HG02571 (cell line): ENCODE measurements around the gene CCDC33.

ENCODE experiments used
- ATAC-seq: cut with Tn5 transposase; IDR thresholded peaks from one replicate; pipeline ENCODE4 v1.9.1; 2021; ENCODE audit warnings: mild to moderate bottlenecking, moderate library complexity; ENCODE audit not compliant: unreplicated experiment

Gene CCDC33

DNA sequence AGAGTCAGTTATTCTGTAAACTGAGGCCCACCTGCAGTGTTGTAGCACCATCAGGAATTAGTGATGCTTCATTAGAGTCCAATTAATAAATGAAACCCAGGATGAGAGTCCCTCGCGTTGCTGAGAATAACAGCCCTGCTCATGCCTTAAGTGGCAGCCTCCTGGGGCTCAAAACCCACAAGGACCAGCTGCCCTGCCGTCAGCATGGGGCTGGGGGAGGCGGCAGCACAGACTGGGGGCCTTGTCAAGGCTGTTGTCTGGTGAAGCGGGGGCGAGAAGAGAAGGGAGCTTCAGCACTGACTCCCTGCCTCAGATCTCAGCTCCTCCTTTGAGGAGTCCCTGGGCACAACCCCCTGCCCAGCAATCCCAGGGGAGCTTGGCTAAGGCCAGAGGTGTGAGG lies 21.0 kb downstream of the CCDC33 start:
- ATAC-seq: no peak

GRCh38 chr15:74257623-74258022 lies 21.5 kb downstream of the CCDC33 start:
- no peak for ATAC-seq

DNA sequence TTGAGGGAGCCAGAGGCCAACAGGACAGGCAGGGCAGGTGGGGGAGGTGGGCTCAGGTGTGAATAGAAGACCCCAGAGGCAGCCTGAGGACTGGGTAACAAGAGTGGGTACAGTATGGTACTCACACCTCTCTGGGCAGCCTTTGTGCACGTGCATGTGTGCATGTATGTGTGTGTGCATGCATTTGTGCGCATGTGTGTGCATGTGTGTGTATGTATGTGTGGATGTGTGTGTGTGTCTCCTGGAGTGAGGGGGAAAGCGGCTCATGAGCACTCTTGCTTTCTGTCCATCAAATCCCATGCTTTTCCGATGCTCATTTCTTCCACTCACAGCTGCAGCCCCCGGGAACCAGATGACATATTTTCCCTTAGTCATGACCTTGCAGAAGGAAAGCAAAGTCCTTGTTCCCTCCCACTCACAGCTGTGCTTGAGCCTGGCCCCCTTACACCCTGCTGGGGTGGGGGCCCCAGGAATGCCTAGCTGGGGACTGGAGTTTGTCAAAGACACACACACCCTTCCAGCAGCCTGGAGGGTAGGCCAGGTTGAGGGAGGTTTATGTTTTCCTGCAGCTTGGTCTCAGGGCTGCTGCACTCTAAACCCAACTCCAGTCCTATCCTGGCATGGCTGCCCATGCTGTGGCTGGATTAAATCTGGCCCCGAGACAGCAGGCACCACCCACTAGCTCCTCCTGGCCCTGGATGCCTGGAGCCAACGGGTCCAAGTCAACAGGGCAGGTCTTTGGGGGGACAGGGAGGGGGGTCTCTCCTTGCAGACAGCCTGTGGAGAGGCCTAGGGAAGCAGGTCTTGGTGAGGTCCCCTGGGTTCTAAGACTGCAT lies 22.5 kb downstream of the CCDC33 start:
- ATAC-seq: no peak

GRCh38 chr15:74259292-74259648 lies 23.1 kb downstream of the CCDC33 start:
- no peak for ATAC-seq

DNA sequence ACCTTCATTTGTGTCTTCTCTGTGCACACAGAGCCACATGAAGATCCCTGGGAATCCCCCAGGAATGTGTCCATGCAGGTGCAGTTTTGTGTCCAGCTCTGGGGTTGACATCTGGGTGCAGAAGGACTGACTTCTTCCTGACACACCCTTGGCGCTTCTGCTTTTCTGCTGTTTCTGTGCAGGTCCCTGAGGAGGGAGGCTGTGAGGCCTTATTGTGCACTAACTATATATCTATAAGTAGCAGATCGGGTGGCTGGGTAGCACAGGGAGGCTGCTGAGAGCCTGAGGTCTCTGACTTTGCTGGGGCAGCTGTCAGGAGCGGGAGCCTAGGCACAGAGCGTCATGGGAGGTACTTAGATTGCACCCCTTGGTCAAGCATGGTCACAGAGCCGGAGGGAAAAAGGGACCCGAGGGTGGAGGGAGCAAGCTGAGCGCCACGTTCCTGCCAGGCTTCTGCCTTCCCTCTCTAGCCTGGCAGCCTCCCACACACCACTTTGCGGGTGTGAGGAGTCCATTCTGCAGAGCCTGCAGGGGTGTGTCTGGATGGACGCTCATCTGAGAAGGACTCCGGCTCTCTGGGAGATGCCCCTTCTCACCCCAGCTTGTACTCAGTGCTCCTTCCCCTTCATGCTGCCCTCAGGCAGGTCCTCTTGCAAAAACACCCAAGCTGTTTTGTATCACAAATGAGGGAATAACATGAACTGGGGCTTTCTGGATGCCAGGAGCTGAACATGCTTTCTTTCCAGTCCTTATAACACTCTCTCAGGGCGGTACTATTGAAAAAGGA lies 23.9 kb downstream of the CCDC33 start:
- ATAC-seq: no peak

- no peak for ATAC-seq
Measured at GRCh38 chr15:74261041-74261440, 24.9 kb downstream of the CCDC33 start.

DNA sequence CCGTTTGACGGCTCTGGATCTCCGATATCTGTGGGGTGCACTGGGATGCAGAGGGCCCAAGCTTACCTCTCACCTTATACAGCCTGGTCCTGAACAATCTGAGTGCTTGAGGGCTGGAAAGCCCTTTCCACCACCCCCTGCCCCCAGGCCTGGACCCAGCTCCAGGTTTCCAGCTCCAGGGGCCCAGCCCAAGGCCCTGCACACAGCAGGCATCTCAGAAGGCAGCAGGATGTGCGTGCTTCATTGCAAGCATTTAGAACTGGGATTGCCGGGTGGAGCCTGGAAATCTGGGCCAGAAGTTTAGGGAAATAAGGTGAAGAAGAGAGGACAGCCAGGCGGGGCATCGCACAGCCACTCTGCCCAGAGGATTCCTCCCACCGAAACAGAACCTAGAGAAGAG lies 25.6 kb downstream of the CCDC33 start:
- ATAC-seq: no peak

DNA sequence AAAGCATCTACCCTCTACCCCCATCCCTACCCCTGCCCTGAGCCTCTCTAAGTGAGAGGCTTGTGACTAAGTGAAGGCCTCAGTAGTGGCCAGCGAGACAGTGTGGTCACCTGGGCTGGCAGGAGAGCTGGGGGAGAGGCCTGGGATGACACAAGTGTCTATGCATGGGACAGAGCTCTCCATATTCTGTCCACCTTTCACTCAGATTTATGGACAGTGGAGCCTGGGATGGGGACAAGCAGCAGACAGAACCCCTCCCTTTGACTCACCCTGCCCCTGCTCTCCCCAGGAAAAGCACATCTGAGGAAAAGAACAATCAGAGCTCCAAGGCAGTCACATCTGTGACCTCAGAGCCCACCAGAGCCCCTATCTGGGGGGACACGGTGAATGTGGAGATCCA lies 26.0 kb downstream of the CCDC33 start:
- no peak for ATAC-seq

DNA sequence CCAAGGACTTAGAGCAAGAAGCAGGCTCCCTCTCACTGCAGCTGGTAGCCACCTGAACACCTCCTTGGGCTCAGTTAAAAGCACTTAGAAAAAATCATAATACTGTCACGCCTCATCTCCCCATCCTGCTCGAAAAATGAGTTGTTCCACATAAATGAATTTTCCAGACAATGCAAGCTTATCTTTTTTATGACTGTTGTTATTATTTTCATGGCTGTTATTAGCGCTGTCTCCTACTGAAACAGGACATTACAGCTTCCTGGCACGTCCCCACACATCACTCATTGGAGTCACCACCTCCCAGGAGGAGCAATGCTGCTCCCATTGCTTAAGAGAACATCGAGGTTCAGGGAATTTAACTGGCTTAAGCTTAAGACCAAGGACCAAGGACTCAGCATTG lies 26.5 kb downstream of the CCDC33 start:
- ATAC-seq: no peak

DNA sequence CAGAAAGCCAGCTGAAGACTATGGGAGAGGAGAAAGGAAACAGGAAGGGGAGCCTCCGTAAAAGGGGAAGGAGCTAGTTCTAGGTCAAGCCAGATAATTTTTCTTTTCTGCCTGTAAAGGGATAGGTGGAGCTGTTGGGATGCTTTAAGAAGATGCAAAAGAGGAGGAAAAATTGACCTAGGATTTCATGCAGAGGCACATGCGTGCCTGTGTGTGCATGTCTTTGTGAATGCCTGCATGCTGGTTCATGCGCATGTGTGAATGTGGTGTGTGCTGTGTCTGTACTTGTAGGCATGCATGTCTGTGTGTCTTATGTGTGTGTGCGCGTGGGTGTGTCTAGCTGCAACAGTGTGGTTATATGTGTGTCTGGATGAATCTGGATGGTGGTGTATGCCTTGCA lies 27.3 kb downstream of the CCDC33 start:
- no peak for ATAC-seq

GRCh38 chr15:74264081-74264501 lies 28.0 kb downstream of the CCDC33 start:
- no peak for ATAC-seq

DNA sequence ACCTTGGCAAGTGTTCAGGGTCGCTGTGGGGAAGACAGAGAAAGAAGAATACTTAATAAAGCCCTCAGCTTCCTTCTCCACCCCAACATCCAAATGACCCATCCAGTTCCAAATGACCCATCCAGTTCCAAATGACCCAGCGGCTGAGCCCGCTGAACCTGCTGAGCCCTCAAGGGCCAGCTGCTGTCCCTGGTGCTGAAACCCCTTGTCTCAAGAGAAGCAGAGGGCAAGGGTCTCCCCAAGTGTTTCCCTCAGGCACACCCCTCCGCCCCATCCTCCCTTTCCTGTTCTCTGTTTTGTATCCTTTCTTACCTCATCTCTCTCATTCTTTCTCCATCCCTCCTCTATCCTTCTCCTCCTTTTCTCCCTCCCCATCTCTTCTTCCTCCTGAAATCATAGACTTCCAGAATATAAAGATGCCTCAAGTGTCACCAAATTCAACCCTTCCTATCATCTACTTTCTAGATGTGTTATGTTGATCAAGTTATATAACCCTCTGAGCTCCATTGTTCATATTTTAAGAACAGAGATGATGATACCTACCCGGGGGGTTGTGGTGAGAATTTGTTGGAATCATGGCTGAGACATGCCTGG lies 29.0 kb downstream of the CCDC33 start:
- ATAC-seq: no peak

DNA sequence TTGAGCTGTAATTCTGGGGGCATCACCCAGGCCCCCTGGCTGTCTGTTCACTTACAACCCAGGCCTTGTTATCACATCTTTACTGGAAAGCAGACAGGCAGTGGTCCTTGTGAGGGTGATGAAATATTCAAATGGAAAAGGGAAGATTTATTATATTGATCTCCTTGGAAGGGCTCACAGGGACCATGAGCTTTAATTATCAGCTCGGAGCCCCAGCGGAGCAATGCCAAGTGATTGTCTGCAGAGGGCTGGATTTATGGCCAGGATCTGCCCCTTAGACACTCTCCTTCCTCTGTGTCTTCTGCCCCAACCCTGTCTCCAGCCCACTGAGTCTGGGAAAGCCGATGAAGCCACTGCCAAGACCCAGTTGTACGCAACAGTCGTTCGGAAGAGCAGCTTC lies 31.9 kb downstream of the CCDC33 start:
- no peak for ATAC-seq

DNA sequence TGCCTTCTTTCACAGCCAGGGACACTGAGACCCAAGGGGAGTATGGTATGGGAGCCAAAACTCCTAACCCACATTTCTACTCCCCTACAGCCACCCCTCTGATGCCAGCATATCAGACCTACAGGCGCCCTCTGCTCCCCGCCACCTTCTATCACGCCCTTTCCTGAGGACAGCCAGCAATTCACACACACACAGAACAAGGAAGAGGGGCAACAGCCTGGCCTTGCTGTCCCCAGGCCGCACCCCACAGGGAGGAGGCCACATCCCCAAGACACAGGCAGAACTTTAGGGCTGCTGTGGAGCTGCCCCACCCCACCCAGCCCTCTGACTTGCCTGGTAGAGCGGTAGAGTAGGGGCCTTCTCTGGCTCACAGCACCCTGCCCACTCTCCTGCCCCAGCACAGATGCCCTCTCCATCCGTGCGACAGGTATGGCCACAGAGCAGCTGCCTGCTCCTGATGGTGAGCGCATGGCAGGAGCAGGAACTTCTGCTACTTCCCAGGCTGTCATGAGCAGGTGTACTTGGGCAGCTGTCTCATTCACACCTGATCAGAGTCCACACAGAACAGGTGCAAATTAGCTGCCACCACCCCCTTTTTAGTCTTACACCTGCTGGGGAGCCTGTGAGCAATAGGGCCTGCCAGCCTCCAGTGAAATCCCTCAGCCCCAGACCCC lies 33.4 kb downstream of the CCDC33 start:
- no peak for ATAC-seq

- ATAC-seq: no peak
Measured at GRCh38 chr15:74270155-74270554, 34.0 kb downstream of the CCDC33 start.

- no peak for ATAC-seq
Measured at GRCh38 chr15:74270854-74271520, 34.9 kb downstream of the CCDC33 start.

- ATAC-seq: no peak
Measured at GRCh38 chr15:74272812-74273211, 36.7 kb downstream of the CCDC33 start.

GRCh38 chr15:74274470-74275038 lies 38.4 kb downstream of the CCDC33 start:
- no peak for ATAC-seq

GRCh38 chr15:74275957-74276356 lies 39.8 kb downstream of the CCDC33 start:
- no peak for ATAC-seq

GRCh38 chr15:74276560-74276959 lies 40.4 kb downstream of the CCDC33 start:
- no peak for ATAC-seq
